GM19023 (cell line): ENCODE data around the gene OCEL1.
"Not testable (repeated sequence)": the region's sequence is repeated elsewhere in the genome, so short reads cannot be mapped to it uniquely, and the experiment has no call there.

ENCODE experiments used
- ATAC-seq: cut with Tn5 transposase; IDR thresholded peaks from one replicate; pipeline ENCODE4 v1.9.1; 2021; ENCODE audit warnings: mild to moderate bottlenecking, moderate library complexity; ENCODE audit not compliant: unreplicated experiment

The OCEL1 gene, protein sequence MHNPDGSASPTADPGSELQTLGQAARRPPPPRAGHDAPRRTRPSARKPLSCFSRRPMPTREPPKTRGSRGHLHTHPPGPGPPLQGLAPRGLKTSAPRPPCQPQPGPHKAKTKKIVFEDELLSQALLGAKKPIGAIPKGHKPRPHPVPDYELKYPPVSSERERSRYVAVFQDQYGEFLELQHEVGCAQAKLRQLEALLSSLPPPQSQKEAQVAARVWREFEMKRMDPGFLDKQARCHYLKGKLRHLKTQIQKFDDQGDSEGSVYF

DNA sequence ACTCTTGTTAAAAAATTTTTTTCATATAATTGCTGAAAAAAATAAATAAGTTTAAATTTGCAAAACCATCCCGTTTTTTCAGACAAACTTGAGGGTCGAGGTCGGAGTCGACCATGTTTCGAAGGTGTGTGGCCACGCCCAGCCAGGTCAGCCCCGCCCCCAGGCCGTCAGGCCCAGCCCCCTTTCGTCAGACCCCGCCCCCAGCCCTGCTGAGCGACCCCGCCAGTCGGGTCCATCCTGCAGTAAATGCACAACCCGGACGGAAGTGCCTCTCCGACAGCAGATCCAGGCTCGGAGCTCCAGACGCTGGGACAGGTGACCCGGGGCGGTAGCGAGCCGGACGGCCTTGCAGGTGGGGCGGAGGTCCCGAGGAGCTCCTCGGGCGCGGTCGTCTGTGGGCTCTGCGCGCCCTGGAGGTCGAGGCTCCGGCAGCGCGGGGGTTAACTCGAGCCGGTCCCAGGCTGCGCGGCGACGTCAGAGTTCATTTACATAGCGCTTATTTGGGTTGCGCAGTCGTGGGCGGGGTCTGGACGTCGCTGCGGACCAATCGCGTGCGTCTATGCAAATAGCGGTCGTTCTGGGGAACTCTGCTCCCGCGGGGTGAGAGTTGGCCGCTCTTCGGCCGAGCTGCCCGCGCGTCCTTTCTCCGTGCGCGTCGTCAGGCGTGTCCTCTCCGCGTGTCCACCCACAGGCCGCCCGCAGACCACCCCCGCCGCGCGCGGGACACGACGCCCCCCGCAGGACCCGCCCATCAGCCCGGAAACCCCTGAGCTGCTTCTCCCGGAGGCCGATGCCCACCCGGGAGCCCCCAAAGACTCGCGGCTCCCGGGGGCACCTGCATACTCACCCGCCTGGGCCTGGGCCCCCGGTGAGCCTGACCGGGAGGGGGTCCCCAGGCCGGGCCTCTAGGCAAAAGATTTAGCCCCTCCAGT lies at the start of gene OCEL1:
Gene OCEL1, plus strand, starts transcription at position 225 of the 932 bp plus-strand sequence. Its CDS starts 22 bp downstream, at position 247.
- peak; percentile 91 for ATAC-seq

DNA sequence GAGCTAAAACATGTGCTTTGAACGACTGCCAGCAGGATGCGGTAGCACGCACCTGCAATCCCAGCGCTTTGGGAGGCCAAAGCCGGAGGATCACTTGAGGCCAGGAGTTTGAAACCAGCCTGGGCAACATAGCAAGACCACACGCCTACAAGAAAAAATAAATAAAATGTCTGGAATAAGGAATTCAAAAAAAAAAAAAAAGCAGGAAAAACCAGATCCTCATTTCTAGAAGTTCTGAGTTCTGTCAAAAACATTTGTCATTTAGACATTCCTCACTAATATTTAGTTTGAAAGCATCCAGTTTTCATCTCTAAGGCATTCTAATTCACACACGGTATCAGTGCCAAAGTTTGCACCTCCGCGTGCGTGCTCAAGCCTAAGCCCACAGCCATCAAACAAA lies 47.7 kb upstream of the OCEL1 start:
- ATAC-seq = no peak

DNA sequence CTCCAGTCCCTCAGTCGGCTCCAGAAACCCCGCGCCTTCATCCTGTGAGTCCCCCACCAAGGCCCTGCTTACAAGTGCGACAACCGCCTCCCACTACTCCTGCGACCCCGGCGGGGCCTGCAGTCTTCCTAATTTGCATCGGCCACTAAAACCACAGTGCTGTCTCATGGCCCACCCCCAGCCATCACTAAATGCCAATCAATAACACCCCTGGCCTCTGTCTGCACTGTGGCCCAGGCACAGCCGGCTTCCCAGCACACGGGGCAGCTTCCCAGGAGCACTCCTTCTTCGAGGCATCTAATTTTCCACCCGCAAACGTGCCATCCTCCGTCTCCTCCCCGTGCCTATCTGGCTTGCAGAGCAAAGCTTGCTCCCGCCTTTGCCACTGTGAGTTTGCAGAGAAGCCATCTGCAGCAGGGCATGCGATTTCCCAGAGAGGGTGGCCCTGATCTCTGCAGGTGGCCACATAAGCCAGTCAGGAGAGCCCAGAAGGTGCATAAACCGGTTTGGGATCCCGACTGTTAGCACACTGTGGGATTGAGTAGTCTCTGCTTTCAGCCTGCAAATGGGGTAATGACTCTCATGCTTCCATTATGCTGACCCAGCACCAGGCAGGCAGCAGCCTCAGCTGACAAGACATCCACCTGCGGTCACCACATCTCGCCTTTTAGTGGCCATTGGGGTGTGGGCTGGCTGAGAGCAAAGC lies 44.9 kb upstream of the OCEL1 start:
- ATAC-seq = no peak

DNA sequence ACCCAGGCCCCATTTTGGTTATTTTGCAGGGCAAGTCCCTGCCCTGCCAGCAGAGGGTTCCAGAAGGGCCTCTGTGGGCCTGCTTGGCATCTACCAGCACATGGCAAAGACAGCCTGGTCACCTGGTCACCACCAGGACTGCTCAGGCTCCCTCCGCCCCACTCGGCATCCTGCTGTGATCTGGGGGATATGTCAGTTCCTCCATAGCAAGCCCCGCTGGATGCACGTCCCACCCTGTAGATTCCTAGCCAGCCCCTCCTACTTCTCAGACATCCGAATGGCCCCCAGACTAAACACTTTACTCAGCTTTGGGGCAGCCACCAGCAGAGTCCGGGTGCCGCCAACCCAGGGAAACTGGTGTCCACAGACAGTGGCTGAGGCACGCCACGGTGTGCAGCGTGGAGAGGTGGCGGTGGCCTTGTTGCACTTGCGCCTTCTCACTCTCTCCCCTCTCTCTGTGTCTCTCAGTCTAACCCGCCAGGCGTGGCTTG lies 42.7 kb upstream of the OCEL1 start:
- no peak for ATAC-seq

DNA sequence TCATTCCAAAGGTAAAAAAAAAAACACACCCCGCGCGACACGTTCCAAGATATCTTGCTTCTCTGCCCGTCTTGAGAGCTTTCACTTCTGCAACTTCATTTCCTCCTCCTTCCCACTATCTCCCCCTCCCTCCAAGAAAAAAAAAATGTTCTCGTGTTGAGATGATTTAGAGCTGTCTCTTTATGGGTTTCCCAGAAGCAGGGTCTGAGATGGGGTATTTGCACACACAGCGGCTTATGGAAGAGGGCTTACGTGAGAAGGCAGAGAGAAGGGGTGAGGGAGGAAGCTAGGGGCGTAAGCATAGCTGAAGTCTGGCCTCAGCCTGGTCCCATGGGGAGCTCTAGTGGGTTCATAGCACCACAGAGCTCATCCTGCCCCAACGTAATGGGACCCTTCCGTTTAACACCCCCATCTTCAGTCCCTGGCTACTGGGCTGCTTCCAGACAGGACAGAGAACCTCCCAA lies 42.1 kb upstream of the OCEL1 start:
- ATAC-seq = no peak

DNA sequence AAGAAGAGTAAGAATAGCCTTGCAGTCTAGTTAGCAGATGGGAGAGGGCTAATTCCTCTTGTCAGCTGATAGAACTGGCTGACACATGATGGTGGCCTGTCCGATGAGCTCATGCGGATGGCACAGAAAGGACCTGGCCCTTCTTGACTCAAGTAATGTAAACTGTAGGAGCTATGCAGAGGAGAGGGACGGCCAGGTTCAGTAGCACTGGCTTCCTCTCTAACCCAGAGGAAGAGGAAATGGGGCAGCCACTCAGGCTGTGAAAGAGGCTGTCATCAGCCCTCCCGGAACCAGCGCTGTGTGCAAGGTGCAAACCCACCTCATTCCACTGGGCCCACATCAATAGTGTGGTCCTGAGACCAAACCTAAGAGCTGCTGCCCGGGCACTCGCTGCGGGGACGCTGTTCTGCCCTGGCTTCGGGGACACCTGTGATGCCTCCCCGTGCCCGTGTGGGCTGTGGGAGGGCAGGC lies 41.6 kb upstream of the OCEL1 start:
- no peak for ATAC-seq

DNA sequence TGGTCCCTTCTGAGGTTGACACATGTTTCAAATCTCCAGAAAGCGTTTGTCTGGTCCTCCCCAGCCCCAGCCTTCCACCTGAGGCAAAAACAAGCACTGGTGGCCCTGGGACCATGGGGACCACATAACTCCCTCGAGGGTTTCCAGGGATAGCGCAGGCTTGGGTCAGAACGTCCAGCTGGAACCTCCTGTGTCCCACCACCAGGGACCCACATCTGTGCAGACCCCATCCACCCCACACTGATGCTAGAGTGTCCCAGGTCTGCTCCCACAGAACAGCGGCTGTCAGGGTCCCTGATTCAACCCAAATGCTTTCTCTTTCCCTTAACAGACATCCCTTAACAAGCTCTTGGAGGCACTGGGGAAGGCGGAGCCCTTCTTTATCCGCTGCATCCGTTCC lies 40.4 kb upstream of the OCEL1 start:
- ATAC-seq = no peak

DNA sequence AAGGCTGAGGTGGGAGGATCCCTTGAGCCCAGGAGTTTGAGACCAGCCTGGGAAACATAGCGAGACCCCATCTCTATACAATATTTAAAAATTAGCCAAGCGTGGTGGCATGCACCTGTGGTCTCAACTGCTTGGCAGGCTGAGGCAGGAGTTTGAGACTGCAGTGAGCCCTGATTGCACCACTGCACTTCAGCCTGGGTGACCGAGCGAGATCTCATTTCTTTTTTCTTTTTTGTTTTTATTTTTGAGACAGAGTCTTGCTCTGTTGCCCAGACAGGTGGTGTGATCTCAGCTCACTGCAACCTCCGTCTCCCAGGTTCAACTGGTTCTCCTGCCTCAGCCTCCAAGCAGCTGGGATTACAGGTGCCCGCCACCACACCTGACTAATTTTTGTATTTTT lies 34.3 kb upstream of the OCEL1 start:
- not testable (repeated sequence) for ATAC-seq

DNA sequence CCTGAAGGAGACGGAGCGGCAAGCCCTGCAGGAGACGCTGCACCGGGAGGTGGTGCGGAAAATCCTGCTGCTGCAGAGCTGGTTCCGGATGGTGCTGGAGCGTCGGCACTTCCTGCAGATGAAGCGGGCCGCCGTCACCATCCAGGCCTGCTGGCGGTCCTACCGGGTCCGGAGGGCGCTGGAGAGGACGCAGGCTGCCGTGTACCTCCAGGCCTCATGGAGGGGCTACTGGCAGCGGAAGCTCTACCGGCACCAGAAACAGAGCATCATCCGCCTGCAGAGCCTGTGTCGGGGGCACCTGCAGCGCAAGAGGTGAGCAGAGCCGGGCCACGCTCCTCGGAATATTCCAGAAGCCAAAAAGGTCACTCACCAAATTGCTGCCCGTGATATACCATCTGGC lies 33.3 kb upstream of the OCEL1 start:
- ATAC-seq = no peak

DNA sequence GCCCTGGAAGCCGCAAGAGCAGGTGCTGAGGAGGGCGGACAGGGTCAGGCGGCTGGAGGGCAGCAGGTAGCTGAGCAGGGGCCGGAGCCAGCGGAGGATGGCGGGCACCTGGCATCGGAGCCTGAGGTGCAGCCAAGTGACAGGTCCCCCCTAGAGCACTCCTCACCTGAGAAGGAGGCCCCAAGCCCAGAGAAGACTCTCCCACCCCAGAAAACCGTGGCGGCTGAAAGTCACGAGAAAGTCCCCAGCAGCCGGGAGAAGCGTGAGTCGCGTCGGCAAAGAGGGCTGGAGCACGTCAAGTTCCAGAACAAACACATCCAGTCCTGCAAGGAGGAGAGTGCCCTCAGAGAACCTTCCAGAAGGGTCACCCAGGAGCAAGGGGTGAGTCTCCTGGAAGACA lies 31.4 kb upstream of the OCEL1 start:
- no peak for ATAC-seq

DNA sequence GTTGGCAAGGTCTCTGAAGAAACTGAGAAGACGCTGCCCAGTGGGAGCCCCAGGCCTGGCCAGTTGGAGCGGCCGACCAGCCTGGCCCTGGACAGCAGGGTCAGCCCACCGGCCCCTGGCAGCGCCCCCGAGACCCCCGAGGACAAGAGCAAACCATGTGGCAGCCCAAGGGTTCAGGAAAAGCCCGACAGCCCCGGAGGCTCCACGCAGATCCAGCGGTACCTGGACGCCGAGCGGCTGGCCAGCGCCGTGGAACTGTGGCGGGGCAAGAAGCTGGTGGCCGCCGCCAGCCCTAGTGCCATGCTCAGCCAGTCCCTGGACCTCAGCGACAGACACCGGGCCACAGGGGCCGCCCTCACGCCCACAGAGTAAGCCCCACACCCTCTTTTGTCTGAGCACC lies 30.9 kb upstream of the OCEL1 start:
- no peak for ATAC-seq

DNA sequence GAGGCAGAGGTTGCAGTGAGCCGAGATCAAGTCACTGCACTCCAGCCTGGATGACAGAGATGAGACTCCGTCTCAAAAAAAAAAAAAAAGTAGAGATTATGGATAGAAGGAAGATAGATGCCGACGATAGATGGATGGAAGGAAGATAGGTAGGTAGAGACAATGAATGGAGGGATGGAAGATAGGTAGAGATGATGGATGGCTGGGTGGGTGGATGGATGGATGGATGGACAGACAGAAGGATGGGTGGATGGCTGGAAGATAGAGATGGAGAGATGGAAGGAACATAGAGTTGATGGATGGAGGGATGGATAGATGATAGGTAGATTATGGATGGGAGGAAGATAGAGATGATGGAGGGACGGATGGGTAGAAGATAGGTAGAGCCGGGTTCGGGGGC lies 29.4 kb upstream of the OCEL1 start:
- no peak for ATAC-seq

DNA sequence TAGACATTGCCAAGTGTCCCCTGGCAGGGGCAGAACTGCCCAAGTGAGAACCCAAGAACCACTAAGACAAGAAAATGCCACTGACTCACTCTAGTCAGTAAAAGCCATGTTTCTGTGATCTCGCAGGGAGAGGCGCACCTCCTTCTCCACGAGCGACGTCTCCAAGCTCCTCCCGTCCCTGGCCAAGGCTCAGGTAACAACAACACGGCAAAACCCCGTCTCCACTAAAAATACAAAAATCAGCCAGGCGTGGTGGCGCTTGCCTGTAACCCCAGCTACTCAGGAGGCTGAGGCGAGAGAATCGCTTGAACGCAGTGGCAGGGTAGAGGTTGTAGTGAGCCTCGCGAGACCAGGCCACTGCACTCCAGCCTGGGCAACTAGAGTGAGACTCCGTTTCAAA lies 28.4 kb upstream of the OCEL1 start:
- no peak for ATAC-seq

DNA sequence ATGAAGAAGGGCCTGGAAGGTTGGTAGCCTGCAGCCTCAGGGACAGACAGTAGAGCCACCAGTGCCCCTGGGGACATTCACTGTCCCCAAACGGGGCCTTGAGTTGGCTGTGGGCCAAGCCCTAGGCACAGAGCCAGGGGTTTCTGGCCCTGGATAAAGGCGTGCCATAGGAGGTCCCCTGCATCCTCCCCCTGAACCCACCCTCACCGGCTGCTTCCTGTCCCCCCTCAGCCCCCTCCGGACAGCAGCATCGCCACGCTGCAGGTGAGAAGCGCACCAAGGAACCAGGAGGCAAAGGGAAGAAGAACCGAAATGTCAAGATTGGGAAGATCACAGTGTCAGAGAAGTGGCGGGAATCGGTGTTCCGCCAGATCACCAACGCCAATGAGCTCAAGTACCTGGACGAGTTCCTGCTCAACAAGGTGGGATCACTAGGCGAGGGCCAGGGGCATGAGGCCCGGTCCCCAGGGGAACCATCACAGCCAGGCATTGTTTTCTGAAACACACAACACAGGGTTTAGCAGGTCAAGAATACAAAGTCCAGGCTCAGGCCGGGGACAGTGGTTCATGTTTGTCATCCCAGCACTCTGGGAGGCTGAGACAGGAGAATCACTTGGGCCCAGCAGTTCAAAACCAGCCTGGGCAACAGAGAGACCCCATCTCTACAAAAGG lies 25.5 kb upstream of the OCEL1 start:
- no peak for ATAC-seq

DNA sequence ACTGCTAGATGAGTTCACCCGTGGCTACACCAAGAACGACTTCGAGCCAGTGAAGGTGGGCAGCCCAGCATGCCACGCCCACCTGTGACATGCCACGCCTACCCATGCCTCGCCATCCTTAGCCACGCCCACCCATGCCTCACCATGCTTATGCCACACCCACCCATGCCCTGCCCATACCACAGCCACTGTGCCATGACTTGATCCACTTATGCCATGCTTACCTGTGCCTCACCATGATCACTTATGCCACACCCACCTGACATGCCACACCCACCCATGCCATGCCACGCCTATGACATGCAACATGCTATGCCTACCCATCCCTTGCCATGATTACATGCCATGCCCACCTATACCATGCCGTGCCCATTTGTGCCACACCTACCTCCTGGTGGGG lies 23.8 kb upstream of the OCEL1 start:
- no peak for ATAC-seq

DNA sequence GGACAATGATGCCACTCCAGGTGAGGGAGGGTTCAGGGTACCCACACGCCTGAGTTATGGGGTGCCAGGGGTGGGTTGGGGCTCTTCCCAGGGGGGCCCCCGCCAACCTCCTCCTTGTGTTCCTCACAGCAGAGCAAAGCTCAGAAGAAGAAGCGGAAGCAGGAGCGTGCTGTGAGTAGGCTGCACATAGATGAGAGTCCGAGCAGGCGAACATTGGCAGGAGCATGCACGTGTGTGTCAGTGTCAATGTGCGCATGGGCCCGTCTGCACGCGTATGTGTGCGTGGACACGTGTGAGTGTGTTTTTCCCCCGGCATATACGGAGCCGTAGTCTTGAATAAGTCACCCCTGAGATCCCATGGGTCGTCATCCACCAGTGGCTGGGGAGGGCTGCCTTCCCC lies 23.3 kb upstream of the OCEL1 start:
- no peak for ATAC-seq

DNA sequence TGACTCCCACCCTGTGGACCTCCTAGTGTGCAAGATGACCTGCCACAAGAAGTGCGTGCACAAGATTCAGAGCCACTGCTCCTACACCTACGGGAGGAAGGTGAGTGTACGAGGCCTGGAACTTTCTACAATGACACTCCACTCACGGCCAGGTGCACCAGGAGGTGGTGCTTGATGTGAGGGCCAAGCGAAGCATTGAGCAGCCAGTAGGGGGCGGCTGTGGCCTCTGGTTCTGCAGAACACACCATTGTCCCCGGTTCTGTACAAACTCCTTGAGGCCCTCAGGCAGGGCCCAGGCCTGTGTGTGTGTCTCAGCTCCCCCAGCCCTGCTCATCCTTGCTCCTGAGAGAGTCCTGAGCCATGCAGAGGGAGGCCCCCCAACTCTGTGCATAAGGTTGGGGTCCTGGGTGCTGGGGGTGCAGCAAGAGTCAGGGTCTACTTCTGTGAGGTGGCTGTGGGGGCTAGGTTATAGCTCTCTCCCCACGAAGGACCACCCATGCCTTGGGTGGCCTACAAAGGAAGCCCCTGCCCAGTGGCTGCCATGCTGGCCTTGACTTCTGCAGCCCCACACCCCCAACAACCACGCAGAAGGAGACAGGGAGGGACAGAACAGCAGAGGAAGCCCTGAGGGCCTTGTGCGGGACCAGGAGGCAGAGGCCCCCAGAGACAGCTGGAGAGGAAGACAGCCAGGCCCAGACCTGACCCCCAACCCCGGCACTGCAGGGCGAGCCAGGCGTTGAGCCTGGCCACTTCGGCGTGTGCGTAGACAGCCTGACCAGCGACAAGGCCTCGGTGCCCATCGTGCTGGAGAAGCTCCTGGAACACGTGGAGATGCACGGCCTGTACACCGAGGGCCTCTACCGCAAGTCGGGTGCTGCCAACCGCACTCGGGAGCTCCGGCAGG lies 20.5 kb upstream of the OCEL1 start:
- no peak for ATAC-seq

DNA sequence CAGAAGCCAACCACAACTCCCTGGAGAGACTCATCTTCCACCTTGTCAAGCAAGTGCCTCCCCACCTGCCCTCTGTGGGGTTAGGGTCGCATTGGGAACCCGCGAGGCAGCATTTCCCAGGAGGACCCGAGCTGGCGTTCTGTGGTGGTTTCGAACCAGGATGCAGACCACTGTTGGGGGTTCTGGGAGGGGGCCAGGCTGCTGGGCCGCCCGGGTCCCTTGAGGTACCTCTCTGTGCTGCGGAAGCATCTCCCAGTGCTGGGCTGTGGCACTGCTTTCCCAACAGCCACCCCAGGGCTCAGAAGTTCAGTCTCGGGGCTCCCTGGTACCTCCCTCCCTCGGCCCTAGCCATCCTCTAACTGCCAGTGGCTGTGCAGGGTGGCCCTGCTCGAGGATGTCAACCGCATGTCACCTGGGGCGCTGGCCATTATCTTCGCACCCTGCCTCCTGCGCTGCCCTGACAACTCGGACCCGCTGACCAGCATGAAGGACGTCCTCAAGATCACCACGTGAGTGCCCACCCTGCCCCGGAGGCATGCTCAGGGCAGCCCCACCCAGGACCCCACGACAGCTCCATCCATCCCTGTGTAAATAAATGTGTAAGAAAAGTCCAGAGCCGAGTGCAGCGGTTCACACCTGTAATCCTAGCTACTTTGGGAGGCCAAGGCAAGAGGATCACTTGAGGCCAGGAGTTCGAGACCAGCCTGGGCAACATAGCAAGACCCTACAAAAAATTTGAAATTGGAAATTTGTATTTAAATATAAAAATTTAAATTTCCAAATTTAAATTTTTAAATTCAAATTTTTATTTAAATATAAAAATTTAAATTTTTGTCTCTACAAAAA lies 19.1 kb upstream of the OCEL1 start:
- ATAC-seq = no peak
